Parathyroid adenoma (tissue), 2 donors: ENCODE data around the gene PNCK.

Source experiments
- H2AFZ ChIP-seq: fragments of 300-600 bp; sonication (generic); one replicate; pipeline ENCODE4 v1.7.0; 2017; ENCODE audit warnings: antibody characterized with exemption, mild to moderate bottlenecking
- H3K27ac ChIP-seq: fragments of 300-600 bp; sonication (generic); one replicate; pipeline ENCODE4 v1.7.0; 2017
- H3K27me3 ChIP-seq: fragments of 300-600 bp; sonication (generic); one replicate; pipeline ENCODE4 v1.7.0; 2017; ENCODE audit warnings: low read length; ENCODE audit not compliant: control insufficient read depth, insufficient read depth
- H3K36me3 ChIP-seq: fragments of 300-600 bp; sonication (generic); one replicate; pipeline ENCODE4 v1.7.0; 2017; ENCODE audit warnings: low read length; ENCODE audit not compliant: control insufficient read depth, insufficient read depth
- H3K4me1 ChIP-seq: fragments of 300-600 bp; sonication (generic); one replicate; pipeline ENCODE4 v1.7.0; 2017; ENCODE audit warnings: control low read depth
- H3K4me2 ChIP-seq: fragments of 300-600 bp; sonication (generic); one replicate; pipeline ENCODE4 v1.7.0; 2017; ENCODE audit warnings: low read length
- H3K4me3 ChIP-seq: fragments of 300-600 bp; sonication (generic); one replicate; pipeline ENCODE4 v1.7.0; 2017; ENCODE audit warnings: low read depth, low read length
- H3K79me2 ChIP-seq: fragments of 300-600 bp; sonication (generic); one replicate; pipeline ENCODE4 v1.7.0; 2017; ENCODE audit warnings: control low read depth
- H3K9ac ChIP-seq: fragments of 300-600 bp; sonication (generic); one replicate; pipeline ENCODE4 v1.7.0; 2017; ENCODE audit warnings: mild to moderate bottlenecking
- H3K9me3 ChIP-seq: fragments of 300-600 bp; sonication (generic); one replicate; pipeline ENCODE4 v1.7.0; 2017; ENCODE audit warnings: low read length; ENCODE audit not compliant: control insufficient read depth
- TF ChIP-seq, protein P1 (sequence below): fragments of 300-600 bp; sonication (generic); IDR thresholded peaks from one replicate; pipeline ENCODE4 v1.7.0; 2017; ENCODE audit warnings: antibody characterized with exemption, mild to moderate bottlenecking
- donor health status: primary hyperparathyroidism.

PNCK gene

DNA sequence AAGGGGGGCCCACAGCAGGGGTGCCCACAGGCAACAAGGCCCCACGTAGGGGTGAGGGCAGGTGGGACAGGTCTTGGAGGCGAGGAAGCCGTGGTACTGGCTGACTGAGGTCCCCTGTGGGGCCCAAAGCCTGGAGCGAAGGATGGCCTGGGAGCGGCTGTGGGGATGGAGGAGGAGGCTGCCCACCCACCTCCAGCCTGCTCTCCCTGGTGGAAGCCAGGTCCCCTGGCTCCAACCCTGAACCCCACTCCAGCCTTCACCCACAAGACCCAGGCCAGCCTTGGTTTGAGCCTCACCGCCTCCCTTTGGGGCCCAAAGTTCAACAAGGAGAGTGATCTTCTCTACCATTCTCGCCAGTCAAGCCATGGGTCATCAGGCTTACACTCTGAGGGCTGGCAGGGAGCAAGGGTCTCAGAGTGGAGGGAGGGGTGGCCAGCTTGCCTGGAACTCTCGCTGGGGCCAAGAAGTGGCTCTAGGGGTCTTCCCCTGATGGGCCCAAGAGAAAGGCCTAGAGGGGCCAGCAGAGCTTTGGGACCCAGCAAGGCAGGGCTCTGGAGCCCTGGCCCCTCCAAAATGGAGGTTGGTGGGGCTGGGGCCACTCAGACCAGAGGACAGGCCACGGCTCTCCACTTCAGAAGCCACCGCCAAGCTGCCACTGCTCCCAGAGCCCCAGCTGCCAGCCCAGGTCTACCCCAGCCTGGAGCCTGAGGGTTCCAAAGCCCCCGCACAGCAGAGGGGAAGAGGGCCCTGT is 5.0 kb downstream of the PNCK start:
- H3K27ac ChIP-seq: no peak overlapping the region
- H3K9ac ChIP-seq: no peak overlapping the region
- no peaks in the 10 kb centered on the region for H3K4me1 ChIP-seq
- H3K79me2 ChIP-seq: no peaks in the 10 kb centered on the region
- H3K36me3 ChIP-seq: no peaks in the 10 kb centered on the region
- no peak overlapping the region for H3K4me2 ChIP-seq
- H3K27me3 ChIP-seq: no peaks in the 10 kb centered on the region
- no peak overlapping the region for H3K4me3 ChIP-seq
- TF ChIP-seq, protein P1, sequence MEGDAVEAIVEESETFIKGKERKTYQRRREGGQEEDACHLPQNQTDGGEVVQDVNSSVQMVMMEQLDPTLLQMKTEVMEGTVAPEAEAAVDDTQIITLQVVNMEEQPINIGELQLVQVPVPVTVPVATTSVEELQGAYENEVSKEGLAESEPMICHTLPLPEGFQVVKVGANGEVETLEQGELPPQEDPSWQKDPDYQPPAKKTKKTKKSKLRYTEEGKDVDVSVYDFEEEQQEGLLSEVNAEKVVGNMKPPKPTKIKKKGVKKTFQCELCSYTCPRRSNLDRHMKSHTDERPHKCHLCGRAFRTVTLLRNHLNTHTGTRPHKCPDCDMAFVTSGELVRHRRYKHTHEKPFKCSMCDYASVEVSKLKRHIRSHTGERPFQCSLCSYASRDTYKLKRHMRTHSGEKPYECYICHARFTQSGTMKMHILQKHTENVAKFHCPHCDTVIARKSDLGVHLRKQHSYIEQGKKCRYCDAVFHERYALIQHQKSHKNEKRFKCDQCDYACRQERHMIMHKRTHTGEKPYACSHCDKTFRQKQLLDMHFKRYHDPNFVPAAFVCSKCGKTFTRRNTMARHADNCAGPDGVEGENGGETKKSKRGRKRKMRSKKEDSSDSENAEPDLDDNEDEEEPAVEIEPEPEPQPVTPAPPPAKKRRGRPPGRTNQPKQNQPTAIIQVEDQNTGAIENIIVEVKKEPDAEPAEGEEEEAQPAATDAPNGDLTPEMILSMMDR: no peak
- H2AFZ ChIP-seq: no peak overlapping the region
- H3K9me3 ChIP-seq: no peaks in the 10 kb centered on the region

DNA sequence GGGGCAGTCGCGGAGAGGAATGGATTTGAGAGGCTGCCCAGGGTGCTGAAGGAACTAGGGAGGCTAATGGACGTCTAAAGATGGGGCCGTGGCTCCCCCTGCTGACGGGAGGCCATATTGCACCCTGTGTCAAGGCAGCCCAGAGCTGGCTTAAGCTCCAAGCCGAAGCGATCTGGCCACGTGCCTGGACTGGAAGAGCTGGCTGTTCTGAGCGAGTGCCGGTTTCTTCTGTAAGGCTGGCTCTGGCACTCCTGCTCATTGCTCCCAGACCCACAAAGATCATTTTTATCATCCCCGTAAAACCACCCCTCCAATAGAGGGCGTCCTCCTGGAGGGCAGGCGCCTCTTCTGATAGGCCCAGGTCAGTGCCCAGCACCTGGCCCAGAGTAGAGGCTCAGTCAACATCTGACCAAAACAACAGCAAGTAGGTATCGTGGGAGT is 5.6 kb downstream of the PNCK start:
- H3K4me3 ChIP-seq: no peak overlapping the region
- H3K27me3 ChIP-seq: no peaks in the 10 kb centered on the region
- H3K36me3 ChIP-seq: no peaks in the 10 kb centered on the region
- H2AFZ ChIP-seq: no peak overlapping the region
- H3K9me3 ChIP-seq: no peaks in the 10 kb centered on the region
- no peak overlapping the region for H3K9ac ChIP-seq
- TF ChIP-seq, protein P1: peak; percentile 65
- H3K4me1 ChIP-seq: no peaks in the 10 kb centered on the region
- no peak overlapping the region for H3K4me2 ChIP-seq
- no peak overlapping the region for H3K27ac ChIP-seq
- no peaks in the 10 kb centered on the region for H3K79me2 ChIP-seq

DNA sequence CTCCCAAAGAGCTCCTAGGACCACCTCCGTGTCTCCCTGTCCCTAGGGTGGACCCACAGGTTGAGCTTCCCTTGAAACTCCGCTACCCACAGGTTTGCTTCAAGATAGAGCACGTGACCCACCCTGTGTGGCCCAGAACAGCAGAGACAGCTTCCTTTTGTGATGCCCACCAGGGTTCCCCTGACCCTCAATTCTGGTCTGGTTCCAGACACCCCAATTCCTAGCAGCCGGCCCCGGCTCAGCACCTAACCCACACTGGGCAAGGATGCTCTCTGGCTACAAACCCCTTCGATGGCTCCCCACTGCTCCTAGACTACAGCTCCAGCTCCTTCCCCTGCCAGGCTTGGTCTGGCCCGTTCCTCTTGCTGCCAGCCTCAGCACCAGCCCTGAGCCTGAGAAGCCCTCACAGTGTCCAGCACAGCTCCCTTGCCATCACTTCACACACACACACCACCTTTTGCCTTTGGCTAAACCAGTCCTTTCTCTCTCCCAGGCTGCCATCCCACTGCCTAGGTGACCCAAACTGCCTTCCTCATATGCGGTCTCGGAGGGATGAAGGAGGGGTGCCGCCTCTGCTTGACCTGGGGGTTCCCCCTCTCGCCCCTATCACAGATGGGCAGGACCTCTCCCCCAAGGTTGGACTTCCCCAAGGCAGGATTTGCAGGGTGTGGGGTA is 6.2 kb downstream of the PNCK start:
- no peak overlapping the region for H3K9ac ChIP-seq
- TF ChIP-seq, protein P1: no peak
- no peak overlapping the region for H3K4me3 ChIP-seq
- H2AFZ ChIP-seq: no peak overlapping the region
- H3K4me2 ChIP-seq: no peak overlapping the region
- no peaks in the 10 kb centered on the region for H3K9me3 ChIP-seq
- H3K4me1 ChIP-seq: no peaks in the 10 kb centered on the region
- no peaks in the 10 kb centered on the region for H3K79me2 ChIP-seq
- H3K27me3 ChIP-seq: no peaks in the 10 kb centered on the region
- no peak overlapping the region for H3K27ac ChIP-seq
- no peaks in the 10 kb centered on the region for H3K36me3 ChIP-seq

DNA sequence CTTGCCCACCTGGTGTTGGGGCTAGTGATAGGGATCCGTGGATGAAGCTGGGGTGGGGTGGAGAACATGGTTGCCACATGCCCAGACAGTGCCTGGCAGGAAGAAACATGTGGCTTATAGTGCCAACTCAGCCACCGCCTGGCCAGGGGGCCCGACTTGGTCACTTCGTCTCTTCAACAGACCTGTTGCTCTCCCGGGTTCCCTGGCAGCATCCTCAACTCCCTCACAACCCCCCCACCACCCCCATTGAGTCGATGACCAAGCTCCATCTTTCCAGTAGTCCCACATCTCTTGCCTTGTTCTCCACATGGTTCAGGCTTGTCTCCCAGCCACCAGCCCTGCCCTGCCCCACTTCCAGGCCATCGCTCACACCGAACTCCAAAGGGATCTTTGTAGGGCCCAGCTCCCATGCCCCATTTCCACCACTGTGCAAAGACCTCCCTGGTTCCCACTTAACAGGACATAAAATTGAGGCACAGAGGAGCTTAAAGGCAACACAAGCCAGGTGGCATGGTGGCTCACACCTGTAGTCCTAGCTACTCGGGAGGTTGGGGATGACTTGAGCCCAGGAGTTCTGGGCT is 7.8 kb downstream of the PNCK start:
- Histone ChIP-seq H2AFZ (no peak overlapping the region), H3K27me3 (no peaks in the 10 kb centered on the region), H3K9me3 (no peaks in the 10 kb centered on the region), H3K36me3 (no peaks in the 10 kb centered on the region), H3K4me3 (no peak overlapping the region), H3K4me1 (no peaks in the 10 kb centered on the region), H3K4me2 (no peak overlapping the region), H3K79me2 (no peaks in the 10 kb centered on the region), H3K9ac (no peak overlapping the region), H3K27ac (no peak overlapping the region)
- TF ChIP-seq, protein P1: no peak
